ENCODE data around the gene TMOD2.

GRCh38 chr15:51782357-51782896 is 31.0 kb downstream of the TMOD2 start:
- no peak for TF ChIP-seq ZNF263 (CRISPR knock-in tag; IDR thresholded peaks at IDR 0.05; ENCODE audit: low read depth)
- peak; percentile 23 for TF ChIP-seq CTCF (IDR thresholded peaks at IDR 0.05)
- no peak for TF ChIP-seq TP53 (CRISPR knock-in tag; IDR thresholded peaks at IDR 0.05)
- TF ChIP-seq ZNF121 (CRISPR knock-in tag; IDR thresholded peaks at IDR 0.05): no peak
